ENCODE measurements around the gene IFFO2.

Gene IFFO2

DNA sequence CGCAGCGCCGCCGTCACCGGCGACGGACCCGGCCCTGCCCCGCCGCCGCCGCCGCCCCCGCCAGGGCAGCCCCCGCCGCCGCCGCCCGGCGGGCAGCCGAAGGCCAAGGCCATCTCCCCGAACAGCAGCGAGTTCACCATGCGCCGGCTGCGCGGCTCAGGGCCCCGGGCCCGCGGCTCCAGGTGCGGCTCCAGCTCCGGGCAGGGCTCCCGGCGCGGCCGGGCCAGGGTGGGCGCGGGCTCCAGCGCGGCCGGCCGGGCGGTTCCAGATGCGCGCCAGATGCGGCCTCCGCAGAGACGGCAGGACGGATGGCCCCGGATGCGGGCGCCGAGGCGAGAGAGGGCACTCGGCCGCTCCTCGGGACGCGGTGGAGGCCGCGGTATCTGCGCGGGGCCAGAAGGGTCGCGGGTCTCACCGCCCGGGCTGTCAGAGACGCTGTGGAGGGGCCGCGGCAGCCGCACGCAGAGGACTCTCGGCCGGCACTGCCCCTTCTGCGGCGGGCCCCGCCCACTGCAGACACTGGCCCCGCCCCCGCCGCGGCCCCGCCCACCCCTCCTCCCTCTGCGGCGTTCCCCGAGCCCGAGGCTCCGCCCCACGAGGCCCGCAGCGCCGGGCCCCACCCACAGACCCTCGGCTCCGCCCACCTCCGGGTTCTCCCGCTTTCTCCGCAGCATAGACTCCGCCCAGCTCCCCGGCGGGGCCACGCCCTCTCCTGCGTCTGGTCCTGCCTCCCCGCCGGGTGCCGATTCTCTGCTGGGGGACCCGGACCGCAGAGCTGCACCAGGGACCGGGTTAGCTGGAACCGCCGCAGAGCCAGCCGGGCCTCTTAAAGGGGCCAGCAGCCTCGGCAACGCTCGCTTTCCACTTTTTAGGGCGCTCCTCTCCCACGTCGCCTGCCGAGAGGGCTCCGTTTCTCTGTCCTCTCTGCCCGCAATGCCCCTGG, at the start of gene IFFO2:
Gene IFFO2, minus strand, starts transcription at position 484 of the 943 bp plus-strand sequence. Its CDS starts 344 bp downstream, at position 140.
- Histone ChIP-seq H3K4me3 (ENCODE audit: low read length) (peak within 1 kb of the TSS; percentile 76), H3K27me3 (ENCODE audit: control insufficient read depth, insufficient read depth, low read length) (no peaks in the 10 kb centered on the region; the same call in 1 of the 2 replicates), H3K9me3 (ENCODE audit: control insufficient read depth, insufficient read depth, low read length) (no peaks in the 10 kb centered on the region), H3K27ac (ENCODE audit: low read length) (no peak within 1 kb of the TSS), H3K36me3 (ENCODE audit: control insufficient read depth, insufficient read depth, low read length) (no peaks in the 10 kb centered on the region), H3K4me1 (ENCODE audit: control insufficient read depth, insufficient read depth, low read length) (no peaks in the 10 kb centered on the region)
- peak; percentile 88 for DNase-seq (ENCODE audit: low read depth, low spot score)
- no CpG with 5 or more reads among the region's 119 CpGs for WGBS (ENCODE audit: insufficient coverage, insufficient read length)

DNA sequence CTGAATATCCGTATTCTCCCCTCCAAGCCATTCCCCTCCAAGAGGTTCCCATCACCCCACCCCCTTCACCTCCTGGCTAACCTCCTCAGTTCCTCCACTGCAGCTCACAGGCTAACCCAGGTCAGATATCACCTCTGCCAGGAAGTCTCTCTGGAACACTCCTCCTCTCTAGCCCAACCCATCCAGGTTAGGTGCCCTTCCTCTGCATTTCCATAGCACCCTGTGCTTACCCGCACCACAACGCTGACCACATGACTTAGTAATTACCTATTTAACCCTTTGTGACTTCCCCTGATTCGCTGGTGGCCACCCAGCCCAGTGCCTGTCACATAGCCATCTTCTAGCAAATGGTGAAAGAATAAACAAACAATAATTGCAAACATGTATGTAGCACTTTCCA, 49.5 kb upstream of the IFFO2 start:
- no peak overlapping the region for H3K4me3 ChIP-seq (ENCODE audit: low read length)
- H3K4me1 ChIP-seq (ENCODE audit: control insufficient read depth, insufficient read depth, low read length): peaks cover 5% of the 10 kb centered on the region
- no peaks in the 10 kb centered on the region for H3K27me3 ChIP-seq (ENCODE audit: control insufficient read depth, insufficient read depth, low read length)
- WGBS (ENCODE audit: insufficient coverage, insufficient read length): no CpG with 5 or more reads among the region's 4 CpGs
- no peaks in the 10 kb centered on the region for H3K9me3 ChIP-seq (ENCODE audit: control insufficient read depth, insufficient read depth, low read length)
- H3K27ac ChIP-seq (ENCODE audit: low read length): no peak overlapping the region
- H3K36me3 ChIP-seq (ENCODE audit: control insufficient read depth, insufficient read depth, low read length): no peaks in the 10 kb centered on the region
- DNase-seq (ENCODE audit: low read depth, low spot score): no peak

DNA sequence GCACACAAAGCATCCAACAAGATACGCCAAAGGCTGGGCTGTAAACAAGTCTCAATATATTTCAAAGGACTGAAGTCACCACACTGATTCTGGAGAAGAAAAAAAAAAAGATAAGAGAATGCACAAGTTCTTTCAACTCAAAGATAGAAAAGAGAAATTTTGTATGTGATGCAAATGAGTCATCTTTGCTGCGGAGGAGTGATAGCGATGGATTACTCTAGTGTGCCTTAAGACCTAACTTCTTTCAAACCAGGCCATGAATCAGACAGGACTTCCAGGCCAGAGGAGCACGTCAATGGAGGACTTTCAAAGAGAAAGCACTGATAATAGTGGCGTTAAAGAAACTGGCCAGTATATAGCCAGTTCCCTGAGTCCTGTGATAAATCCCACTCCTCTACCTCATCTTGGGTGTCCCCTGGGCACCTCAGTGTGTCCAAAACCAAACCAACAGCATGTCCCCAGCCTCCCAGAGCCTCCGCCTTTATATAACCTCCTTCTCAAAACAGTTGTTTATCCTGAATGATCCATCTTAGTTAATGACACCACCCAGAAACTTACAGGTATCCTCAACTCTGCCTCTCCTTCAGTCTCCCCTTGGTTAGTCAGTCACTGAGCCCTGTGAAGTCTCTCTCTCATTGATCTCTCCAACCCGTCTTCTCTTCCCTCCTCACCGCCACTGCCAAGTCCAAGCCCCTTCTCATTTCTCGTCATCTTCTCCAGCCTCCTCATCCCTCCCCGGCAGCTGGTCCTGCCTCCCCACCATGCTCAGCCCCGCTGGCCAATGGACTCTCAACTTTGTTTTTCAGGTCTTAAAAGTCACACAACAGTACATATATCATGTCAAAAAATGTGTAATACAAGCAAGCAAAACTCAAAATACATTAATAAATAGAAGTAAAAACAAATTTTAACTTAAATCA, 47.2 kb upstream of the IFFO2 start:
- no peaks in the 10 kb centered on the region for H3K36me3 ChIP-seq (ENCODE audit: control insufficient read depth, insufficient read depth, low read length)
- no CpG with 5 or more reads among the region's 11 CpGs for WGBS (ENCODE audit: insufficient coverage, insufficient read length)
- H3K9me3 ChIP-seq (ENCODE audit: control insufficient read depth, insufficient read depth, low read length): no peaks in the 10 kb centered on the region
- no peak overlapping the region for H3K27ac ChIP-seq (ENCODE audit: low read length)
- no peaks in the 10 kb centered on the region for H3K4me1 ChIP-seq (ENCODE audit: control insufficient read depth, insufficient read depth, low read length)
- no peak overlapping the region for H3K4me3 ChIP-seq (ENCODE audit: low read length)
- no peak for DNase-seq (ENCODE audit: low read depth, low spot score)
- H3K27me3 ChIP-seq (ENCODE audit: control insufficient read depth, insufficient read depth, low read length): no peaks in the 10 kb centered on the region

DNA sequence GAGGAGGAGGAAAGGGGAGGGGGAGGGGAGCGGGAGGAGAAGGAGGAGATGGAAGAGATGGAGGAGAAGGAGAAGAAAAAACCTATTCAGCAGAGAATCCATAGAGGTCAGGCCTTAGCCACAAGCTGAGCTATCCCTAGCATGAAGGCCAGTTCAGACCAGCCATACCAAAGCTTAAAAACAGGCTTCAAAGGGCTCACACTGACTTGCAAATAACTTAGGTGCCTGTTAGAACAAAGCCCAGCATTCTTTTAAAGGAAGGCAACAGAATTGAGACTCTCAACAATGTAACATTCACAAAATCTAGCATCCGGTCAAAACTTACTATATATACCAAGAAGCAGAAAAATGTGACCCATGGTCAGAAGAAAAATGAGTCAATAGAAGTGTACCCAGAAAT, 43.6 kb upstream of the IFFO2 start:
- H3K4me1 ChIP-seq (ENCODE audit: control insufficient read depth, insufficient read depth, low read length): no peaks in the 10 kb centered on the region
- H3K4me3 ChIP-seq (ENCODE audit: low read length): no peak overlapping the region
- H3K27me3 ChIP-seq (ENCODE audit: control insufficient read depth, insufficient read depth, low read length): no peaks in the 10 kb centered on the region
- DNase-seq (ENCODE audit: low read depth, low spot score): no peak
- no CpG with 5 or more reads among the region's 2 CpGs for WGBS (ENCODE audit: insufficient coverage, insufficient read length)
- no peak overlapping the region for H3K27ac ChIP-seq (ENCODE audit: low read length)
- H3K36me3 ChIP-seq (ENCODE audit: control insufficient read depth, insufficient read depth, low read length): no peaks in the 10 kb centered on the region
- H3K9me3 ChIP-seq (ENCODE audit: control insufficient read depth, insufficient read depth, low read length): no peaks in the 10 kb centered on the region

DNA sequence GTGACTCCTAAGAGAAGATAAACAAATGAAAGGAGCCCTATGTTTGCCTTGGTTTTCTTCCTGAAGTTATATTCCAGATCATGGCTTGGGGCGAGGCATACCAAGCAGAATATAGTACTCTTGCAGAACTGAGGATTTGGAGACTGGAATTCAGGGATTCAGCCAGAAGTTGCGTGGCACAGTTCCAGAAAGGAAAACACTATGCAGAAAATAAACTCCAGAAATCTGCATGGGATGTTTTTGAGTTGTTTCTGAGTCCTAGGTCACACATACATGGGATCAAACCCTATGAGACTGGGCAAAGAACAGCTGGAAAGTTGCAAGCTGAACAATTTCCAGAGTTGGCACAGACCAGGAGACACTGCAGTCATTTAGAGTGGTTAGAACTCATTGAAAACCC, 42.9 kb upstream of the IFFO2 start:
- no CpG with 5 or more reads among the region's 2 CpGs for WGBS (ENCODE audit: insufficient coverage, insufficient read length)
- Histone ChIP-seq H3K4me1 (ENCODE audit: control insufficient read depth, insufficient read depth, low read length) (no peaks in the 10 kb centered on the region), H3K27ac (ENCODE audit: low read length) (no peak overlapping the region), H3K36me3 (ENCODE audit: control insufficient read depth, insufficient read depth, low read length) (no peaks in the 10 kb centered on the region), H3K27me3 (ENCODE audit: control insufficient read depth, insufficient read depth, low read length) (no peaks in the 10 kb centered on the region), H3K9me3 (ENCODE audit: control insufficient read depth, insufficient read depth, low read length) (no peaks in the 10 kb centered on the region), H3K4me3 (ENCODE audit: low read length) (no peak overlapping the region)
- no peak for DNase-seq (ENCODE audit: low read depth, low spot score)

DNA sequence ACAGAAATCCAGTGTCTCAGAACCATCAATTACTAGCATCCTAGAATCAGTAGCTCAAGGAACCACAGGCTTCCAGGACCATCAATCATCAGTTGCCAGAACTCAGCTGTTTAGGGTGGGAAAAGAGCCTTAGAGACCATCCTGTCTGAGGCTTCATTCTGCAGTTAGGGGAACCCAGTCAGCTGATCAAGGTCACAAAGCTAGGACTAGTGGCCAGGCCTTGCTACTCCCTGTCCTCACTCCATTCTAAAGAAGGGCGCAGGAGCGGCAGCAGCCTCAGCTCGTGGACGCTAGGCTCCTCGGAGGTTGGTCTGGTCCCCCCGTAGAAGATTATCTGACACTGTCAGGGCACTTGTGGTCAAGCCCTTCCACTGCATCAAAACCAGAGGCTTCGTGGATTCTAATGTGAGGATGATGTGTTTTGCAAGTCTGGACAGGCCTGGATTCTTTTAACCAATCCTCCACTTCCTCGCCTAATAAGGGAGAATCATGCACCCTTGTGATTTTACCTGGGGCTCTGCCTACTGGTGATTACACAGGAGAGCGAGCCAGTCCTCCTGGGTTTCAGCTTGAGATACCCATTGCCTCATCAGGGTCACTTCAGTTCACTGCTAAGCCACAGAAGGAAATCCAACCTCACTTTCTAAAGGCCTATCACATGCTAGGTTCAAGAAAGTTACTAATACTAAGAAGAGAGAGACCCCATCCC, 41.7 kb upstream of the IFFO2 start:
- no CpG with 5 or more reads among the region's 9 CpGs for WGBS (ENCODE audit: insufficient coverage, insufficient read length)
- Histone ChIP-seq H3K27me3 (ENCODE audit: control insufficient read depth, insufficient read depth, low read length) (no peaks in the 10 kb centered on the region), H3K9me3 (ENCODE audit: control insufficient read depth, insufficient read depth, low read length) (no peaks in the 10 kb centered on the region), H3K4me3 (ENCODE audit: low read length) (no peak overlapping the region), H3K36me3 (ENCODE audit: control insufficient read depth, insufficient read depth, low read length) (no peaks in the 10 kb centered on the region), H3K4me1 (ENCODE audit: control insufficient read depth, insufficient read depth, low read length) (no peaks in the 10 kb centered on the region), H3K27ac (ENCODE audit: low read length) (no peak overlapping the region)
- no peak for DNase-seq (ENCODE audit: low read depth, low spot score)

DNA sequence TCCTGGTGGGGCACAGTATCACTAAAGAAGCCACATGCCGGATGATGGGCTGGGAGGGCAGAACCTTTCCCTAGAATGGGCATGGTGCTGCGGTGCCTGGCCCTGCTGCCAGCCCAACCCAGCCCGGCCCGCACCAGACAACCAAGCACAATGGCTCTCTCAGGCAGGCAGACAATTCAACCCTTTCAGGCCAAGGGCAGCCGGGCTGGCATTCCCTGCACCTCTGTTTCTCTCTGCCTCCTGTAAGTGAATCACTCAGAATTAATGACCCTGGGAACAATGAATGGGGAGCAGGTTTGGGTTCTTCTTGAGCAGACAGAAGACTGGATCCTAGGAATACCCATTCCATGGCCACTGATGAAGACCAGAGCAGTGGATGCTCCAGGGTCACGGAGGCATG, 41.0 kb upstream of the IFFO2 start:
- DNase-seq (ENCODE audit: low read depth, low spot score): no peak
- H3K36me3 ChIP-seq (ENCODE audit: control insufficient read depth, insufficient read depth, low read length): no peaks in the 10 kb centered on the region
- no CpG with 5 or more reads among the region's 6 CpGs for WGBS (ENCODE audit: insufficient coverage, insufficient read length)

DNA sequence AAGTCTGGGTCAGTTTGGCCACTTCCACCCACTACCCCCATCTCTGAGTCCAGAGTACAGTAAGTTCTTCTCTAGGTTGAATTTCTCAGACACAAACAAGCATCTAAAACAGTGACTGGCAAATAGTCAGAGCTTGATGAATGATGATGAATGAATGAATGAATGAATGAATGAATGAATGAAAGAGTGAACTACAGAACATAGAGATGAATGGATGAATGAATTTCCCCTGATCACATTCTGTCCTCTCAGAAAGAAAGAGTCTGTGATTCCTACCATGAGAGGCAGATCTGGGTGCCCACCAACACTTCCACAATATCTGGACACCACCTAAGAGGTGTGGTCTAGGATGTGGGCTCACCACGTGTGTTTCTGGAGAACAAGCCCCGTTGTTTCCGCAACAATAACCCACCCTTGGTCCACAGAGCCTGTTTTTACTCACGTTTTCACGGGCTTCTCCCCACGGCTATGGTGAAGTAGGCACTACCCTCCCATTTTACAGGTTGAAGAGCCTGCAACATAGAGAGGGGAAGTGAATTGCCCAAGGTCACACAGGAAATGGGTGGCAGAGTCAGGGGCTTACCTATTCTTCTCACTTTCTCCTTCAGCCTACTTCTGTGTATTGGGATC, 40.2 kb upstream of the IFFO2 start:
- Histone ChIP-seq H3K27me3 (ENCODE audit: control insufficient read depth, insufficient read depth, low read length) (no peaks in the 10 kb centered on the region), H3K4me3 (ENCODE audit: low read length) (no peak overlapping the region), H3K9me3 (ENCODE audit: control insufficient read depth, insufficient read depth, low read length) (no peaks in the 10 kb centered on the region), H3K27ac (ENCODE audit: low read length) (no peak overlapping the region), H3K4me1 (ENCODE audit: control insufficient read depth, insufficient read depth, low read length) (no peaks in the 10 kb centered on the region), H3K36me3 (ENCODE audit: control insufficient read depth, insufficient read depth, low read length) (no peaks in the 10 kb centered on the region)
- no peak for DNase-seq (ENCODE audit: low read depth, low spot score)
- no CpG with 5 or more reads among the region's 6 CpGs for WGBS (ENCODE audit: insufficient coverage, insufficient read length)

More for the DNA sequence above, 41.0 kb upstream of the IFFO2 start:
- Histone ChIP-seq H3K4me3 (ENCODE audit: low read length) (no peak overlapping the region), H3K4me1 (ENCODE audit: control insufficient read depth, insufficient read depth, low read length) (no peaks in the 10 kb centered on the region), H3K9me3 (ENCODE audit: control insufficient read depth, insufficient read depth, low read length) (no peaks in the 10 kb centered on the region), H3K27me3 (ENCODE audit: control insufficient read depth, insufficient read depth, low read length) (no peaks in the 10 kb centered on the region), H3K27ac (ENCODE audit: low read length) (no peak overlapping the region)

DNA sequence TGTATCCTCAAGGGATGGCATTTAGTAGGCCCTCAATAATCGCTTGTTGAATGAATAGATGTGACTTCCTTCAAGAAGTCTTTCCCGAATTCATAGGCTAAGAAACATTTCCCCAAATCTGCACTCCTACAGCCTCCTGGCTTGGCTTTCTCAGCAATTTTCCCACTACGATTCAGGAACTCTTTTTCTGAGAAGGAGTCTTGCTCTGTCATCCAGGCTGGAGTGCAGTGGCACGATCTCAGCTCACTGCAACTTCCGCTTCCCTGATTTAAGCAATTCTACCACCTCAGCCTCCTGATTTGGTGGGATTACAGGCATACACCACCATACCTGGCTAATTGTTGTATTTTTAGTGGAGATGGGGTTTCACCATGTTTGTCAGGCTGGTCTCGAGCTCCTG, 37.9 kb upstream of the IFFO2 start:
- WGBS (ENCODE audit: insufficient coverage, insufficient read length): no CpG with 5 or more reads among the region's 6 CpGs
- Histone ChIP-seq H3K9me3 (ENCODE audit: control insufficient read depth, insufficient read depth, low read length) (no peaks in the 10 kb centered on the region), H3K4me3 (ENCODE audit: low read length) (no peak overlapping the region), H3K4me1 (ENCODE audit: control insufficient read depth, insufficient read depth, low read length) (no peaks in the 10 kb centered on the region), H3K27me3 (ENCODE audit: control insufficient read depth, insufficient read depth, low read length) (no peaks in the 10 kb centered on the region), H3K36me3 (ENCODE audit: control insufficient read depth, insufficient read depth, low read length) (no peaks in the 10 kb centered on the region), H3K27ac (ENCODE audit: low read length) (no peak overlapping the region)
- no peak for DNase-seq (ENCODE audit: low read depth, low spot score)

Data from iPS DF 6.9 (cell line).